ENCODE results near the gene MVB12B.

DNA sequence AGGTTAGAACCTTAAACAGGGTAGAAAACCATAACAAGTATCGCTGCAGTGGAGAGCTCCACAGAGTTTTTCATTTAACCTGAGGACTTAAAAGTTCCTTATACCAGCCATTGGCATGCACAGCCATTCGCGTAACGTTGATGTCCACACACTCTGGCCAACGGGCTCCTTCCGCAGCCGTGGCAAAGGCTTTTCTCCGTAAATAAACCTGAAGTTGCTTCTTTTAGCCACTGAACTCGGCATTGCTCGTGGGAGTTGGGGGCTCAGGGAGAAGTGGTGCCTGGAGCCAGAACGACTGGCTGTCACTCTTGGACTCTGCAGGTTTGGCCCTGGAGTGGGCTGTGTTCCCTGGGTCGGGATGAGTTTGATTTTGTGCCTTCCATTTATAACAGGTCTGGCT is 161.2 kb downstream of the MVB12B start:
- TF ChIP-seq, protein P1, sequence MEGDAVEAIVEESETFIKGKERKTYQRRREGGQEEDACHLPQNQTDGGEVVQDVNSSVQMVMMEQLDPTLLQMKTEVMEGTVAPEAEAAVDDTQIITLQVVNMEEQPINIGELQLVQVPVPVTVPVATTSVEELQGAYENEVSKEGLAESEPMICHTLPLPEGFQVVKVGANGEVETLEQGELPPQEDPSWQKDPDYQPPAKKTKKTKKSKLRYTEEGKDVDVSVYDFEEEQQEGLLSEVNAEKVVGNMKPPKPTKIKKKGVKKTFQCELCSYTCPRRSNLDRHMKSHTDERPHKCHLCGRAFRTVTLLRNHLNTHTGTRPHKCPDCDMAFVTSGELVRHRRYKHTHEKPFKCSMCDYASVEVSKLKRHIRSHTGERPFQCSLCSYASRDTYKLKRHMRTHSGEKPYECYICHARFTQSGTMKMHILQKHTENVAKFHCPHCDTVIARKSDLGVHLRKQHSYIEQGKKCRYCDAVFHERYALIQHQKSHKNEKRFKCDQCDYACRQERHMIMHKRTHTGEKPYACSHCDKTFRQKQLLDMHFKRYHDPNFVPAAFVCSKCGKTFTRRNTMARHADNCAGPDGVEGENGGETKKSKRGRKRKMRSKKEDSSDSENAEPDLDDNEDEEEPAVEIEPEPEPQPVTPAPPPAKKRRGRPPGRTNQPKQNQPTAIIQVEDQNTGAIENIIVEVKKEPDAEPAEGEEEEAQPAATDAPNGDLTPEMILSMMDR (conservative IDR thresholded peaks at IDR 0.05 in 1 of 2, IDR thresholded peaks at IDR 0.05 in 1 of 2; ENCODE audit: low read depth in 1 of 2, low read length in 2 of 2): no peak
- TF ChIP-seq EZH2 (IDR thresholded peaks at IDR 0.05; ENCODE audit: low read length, missing control alignments): no peak

All from fibroblast of lung (primary cell).